ENCODE data around the gene SEPTIN12.
"Not testable (repeated sequence)": the region's sequence is repeated elsewhere in the genome, so short reads cannot be mapped to it uniquely, and the experiment has no call there.

The SEPTIN12 gene

GRCh38 chr16:4802659-4803287 lies 14.6 kb upstream of the SEPTIN12 start:
- DNase-seq (ENCODE audit: low spot score) = peak; percentile 99

GRCh38 chr16:4801962-4802658 lies 14.0 kb upstream of the SEPTIN12 start, which contains the start of gene ROGDI:
Gene ROGDI (minus strand): TSS chr16:4802633. CDS start chr16:4802571, 62 bp downstream.
- DNase-seq (ENCODE audit: low spot score) = peak; percentile 55

DNA sequence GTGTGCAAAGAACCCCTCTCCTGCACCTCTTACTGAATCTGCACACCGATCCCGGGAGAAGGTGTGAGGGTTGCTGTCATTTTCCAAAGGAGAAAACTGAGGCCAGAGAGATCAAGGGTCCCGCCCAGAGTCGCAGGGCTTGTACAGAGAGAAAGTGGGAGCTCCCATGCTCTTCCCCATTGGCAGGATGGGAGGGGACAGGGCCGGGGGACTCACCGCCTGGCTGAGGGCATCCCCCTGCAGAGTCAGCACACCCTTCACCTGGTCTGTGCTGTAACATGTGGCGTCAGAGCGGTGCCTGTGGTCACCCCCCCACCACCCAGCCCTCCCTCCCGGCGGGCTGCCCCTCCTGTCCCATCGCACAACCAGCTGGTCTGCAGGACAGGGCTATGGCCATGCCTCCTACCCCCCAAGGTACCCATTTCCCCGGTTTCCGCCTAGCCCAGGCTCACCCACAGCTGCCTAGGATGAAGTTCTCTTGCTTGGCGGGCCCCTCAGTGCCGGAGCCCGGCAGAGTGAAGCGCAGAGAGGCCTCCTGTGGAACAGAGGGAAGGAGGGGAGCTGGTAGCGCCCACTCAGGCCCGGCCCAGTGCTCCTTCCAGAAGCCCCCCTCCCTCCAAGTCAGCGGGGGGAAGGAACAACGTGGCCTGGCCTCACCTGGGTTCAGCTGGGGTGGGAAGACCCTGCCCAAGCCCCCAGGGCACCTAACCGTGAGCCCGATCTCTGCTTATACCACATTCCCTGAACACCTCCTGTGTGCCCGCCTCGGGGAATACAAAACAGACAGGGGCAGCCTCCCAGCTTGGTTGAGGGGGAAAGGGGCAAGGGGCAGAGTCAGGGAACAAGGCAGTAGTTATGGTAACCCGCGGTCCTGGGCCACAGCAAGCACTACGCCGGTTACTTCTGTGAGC lies 13.2 kb upstream of the SEPTIN12 start:
- no peak for DNase-seq (ENCODE audit: low spot score)

DNA sequence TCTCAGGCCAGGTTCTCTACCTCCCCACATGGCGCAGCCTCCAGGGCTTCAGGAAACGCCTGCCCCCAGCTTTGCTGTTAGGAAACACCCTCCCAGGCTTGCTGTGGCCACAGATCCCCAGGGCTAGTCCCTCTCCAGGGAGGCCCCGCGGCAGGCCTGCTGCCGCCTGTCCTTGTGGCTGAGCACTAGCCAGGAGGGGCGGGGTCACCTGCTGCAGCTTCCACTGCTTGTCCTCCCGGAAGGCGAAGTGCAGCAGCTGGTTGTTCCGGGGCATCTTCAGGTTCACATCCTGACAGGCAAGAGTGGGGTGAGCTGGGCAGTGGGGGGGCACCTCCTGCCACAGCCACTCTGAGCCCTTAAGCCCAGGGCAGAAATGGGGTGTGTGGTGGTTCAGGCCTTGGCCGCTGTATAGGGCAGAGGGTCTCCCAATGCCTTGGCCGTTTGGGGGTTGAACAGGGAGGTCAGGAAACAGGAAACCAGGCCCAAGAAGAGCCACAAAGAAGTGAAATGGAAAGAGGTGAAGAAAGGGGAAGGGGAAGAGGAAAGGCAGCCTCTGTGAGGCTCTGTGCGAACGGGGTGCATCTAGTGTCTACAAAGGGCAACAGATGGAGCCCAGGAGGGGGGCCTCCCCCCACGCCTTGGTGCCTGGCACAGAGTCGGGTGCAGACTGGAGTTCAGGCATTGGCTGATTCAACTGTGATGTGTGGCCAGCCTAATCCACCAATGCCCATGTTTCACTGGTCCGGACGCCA lies 12.3 kb upstream of the SEPTIN12 start:
- DNase-seq (ENCODE audit: low spot score) = no peak

DNA sequence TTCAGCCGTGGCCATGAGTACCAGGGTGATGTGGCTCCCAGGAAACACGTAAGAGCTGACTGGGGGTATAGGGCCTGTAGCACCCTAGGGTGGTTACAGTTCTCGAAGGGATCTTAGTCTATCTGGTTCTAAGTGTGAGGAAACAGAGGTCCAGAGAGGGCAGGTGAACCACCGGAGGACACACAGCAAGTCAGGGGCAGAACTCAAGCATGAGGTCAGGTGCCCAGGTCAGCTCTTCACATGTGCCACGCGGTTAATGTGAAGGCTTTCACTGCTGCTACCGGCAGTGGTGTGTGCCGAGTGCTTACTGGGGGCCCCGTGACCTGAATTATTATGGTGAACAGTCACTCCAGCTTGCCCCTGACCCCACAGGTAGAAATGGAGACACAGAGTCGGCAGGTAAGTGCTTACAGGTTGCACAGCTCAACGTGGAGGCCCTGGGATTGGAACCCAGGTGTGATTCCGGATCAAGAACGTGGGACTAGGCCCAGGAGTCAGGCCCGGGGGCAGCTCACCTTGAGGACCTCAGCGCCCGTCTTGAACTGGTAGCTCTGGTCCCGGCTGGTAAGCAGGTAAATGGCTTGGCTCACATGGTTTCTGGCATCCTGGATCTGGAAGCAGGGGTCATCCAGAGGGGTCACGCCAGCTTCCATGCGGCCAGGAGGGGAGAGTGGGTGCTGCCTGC lies 11.2 kb upstream of the SEPTIN12 start:
- DNase-seq (ENCODE audit: low spot score) = no peak

- no peak for DNase-seq (ENCODE audit: low spot score)
Observed at GRCh38 chr16:4798456-4798855, 10.3 kb upstream of the SEPTIN12 start.

GRCh38 chr16:4797805-4798252 lies 9.7 kb upstream of the SEPTIN12 start:
- no peak for DNase-seq (ENCODE audit: low spot score)

DNA sequence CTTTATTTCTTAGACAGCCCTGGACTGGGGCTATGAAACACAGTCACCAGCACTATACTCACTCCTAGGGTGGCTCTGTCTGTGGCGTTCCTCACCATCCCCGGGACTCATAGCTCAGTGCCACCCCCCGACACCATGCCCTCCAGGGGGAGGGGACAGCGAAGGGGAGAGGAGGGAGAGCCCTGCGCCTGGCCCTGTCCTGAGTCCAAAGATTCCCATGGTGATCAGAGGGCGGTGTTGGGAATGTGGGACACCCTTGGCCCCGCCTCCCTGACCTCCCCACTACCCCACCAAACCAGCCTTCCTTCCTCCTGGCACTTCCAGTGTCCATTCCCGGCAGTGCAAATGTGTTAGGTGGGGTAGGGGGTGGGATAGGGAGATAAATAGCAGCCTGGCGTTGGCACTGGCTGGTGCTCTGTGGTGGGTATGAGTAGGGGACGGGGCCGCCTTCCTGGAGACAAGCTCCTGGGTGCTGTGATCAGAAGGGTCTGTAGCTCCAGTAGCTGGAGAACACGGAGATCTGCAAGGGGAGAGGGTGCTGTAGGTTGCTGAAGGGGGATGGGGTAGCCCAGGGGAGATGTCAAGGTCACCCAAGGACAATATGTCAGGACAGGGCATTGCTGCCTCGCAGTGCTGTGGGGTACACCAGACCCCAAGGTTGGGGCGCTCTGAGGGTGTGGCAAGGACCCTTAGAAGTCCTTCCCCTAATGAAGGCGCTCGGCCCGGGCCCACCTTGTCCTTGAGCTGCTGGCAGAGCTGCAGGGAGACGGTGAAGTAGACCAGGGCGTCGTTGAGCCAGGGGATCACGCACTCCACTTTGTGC lies 9.0 kb upstream of the SEPTIN12 start:
- no peak for DNase-seq (ENCODE audit: low spot score)

DNA sequence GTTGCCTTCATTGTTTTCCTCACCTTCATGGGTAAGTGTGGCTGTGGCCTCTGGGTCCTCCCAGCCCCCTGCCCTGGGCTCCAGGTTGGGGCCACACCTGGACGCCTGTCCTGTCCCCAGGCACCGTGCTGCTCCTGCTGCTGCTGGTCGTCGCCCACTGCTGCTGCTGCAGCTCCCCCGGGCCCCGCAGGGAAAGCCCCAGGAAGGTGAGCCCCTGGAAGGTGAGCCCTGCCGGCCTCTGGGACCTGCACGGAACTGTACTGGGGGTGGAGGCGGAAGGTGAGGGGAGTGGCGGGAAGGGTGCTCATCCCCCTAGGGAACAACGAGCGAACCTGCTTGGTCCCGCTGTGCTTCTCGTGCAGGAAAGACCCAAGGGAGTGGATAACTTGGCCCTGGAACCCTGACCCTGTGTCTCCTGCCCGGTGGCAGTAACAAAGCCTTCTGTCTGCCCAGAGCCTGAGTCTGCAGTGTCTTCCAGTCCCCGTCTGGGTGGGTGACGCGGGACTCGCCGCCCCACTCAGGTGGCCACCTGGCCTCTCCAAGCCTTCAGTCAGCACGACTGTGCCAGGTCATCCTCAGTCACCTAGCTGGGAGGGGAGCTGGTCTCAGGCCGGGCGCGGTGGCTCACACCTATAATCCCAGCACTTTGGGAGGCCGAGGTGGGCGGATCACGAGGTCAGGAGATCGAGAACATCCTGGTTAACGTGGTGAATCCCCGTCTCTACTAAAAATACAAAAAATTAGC lies 7.9 kb upstream of the SEPTIN12 start:
- no peak for DNase-seq (ENCODE audit: low spot score)

DNA sequence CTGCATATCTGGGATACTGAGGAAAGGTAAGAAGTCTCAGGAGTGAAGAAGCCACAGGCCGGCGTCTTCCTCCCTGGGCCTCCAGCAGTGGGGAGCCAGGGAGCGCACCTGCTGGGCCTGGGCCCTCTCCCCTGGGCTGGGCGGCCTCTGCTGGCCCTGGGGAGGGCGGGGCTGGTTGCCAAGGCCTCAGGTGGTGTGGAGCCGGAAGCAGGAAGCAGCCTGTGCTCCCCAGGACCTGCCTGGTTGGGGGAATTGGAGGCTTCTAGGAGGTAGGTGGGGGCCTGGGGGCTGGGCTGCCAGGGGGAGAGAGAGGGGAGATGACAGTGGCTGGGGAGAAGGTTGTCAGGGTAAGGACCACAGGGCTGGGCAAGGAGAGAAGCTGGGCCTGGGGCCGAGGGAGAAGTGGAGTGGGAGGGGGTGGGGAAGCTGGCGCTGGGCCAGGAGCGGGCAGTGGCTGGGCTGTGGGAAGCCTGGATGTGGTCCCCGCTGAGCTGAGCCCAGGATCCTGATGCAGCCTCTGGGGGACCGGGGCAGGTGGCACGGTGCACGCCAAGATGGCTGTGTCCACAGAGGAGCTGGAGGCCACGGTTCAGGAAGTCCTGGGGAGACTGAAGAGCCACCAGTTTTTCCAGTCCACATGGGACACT lies 7.2 kb upstream of the SEPTIN12 start, which contains the start of gene SMIM22:
Gene SMIM22, plus strand, starts transcription at position 189 of the 647 bp plus-strand sequence. Its CDS starts 366 bp downstream, at position 555.
- DNase-seq (ENCODE audit: low spot score) = no peak

- no peak for DNase-seq (ENCODE audit: low spot score)
Observed at GRCh38 chr16:4792951-4793513, 4.9 kb upstream of the SEPTIN12 start.

DNA sequence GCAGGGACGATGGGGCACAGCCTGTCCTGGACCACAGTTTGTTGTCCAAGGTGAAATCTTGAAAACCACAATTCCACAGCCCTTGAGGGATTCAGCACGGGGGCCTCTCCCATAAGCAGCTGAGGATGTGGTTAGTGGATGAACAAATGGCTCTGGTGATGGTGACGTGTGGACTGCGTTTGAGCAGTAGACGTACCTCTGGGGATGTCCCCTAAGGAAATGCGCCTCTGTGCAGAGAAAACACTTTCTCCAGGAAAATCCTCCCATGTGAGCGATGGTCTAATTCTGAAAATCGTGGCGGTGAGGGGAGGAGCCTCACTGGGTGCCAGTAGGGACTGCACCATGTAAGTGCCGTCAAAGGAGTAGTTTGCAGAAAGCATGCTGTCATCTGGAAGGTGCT lies 2.7 kb upstream of the SEPTIN12 start:
- no peak for DNase-seq (ENCODE audit: low spot score)

- no peak for DNase-seq (ENCODE audit: low spot score)
Observed at GRCh38 chr16:4790261-4790660, 2.1 kb upstream of the SEPTIN12 start.

DNA sequence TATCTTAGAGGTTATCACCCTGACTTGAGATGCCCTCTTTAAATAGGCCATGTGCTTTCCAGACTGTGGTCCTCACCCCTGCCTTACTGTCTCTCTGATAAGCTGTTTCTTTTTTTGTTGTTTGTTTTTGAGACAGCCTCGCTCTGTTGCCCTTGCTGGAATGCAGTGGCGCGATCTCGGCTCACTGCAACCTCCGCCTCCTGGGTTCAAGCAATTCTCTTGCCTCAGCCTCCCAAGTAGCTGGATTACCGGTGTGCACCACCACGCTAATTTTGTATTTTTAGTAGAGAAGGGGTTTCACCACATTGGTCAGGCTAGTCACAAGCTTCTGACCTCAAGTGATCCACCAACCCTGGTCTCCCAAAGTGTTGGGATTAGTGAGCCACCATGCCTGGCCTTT lies 765 bp upstream of the SEPTIN12 start:
- DNase-seq (ENCODE audit: low spot score) = no peak

GRCh38 chr16:4788489-4788889 lies 344 bp upstream of the SEPTIN12 start:
- no peak for DNase-seq (ENCODE audit: low spot score)

DNA sequence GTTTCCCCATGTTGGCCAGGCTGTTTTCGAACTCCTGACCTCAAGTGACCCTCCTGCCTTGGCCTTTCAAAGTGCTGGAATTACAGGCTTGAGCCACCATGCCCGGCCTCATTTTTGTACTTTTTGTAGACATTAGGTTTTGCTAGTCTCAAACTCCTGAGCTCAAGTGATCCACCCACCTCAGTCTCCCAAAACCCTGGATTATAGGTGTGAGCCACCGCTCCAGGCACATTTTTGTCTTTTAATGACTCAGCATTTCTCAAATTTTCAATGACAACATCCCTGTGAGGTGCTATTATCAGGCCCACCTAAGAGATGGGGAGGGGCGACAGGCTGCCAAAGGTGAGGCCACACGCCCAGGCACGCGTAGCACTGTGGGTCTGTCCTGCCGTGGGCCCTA lies 1.1 kb downstream of the SEPTIN12 start:
- no peak for DNase-seq (ENCODE audit: low spot score)

DNA sequence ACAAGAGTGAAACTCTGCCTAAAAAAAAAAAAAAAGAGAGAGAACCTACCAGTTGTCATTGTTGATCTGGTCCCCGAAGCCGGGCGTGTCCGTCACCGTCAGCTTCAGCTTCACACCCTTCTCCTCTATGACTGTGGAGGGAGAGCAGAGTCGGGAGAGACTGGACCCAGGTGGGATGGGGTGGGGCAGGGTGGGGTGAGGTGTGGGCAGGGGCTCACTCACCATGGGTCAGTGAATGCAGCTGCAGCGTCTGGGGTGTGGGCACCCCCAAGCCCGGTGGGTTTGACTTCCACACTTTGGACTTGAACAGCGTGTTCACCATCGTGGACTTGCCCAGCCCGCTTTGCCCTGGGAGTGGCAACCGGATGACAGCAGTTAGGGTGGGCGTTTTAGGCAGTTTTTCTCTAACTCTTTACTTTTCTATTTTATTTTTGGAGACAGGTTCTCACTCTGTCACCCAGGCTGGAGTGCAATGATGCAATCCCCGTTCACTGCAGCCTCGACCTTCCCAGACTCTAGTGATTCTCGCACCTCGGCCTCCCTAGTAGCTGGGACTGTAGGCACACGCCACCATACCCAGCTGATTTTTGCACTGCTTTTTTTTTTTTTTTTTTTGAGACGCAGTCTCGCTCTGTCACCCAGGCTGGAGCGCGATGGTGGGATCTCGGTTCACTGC lies 2.2 kb downstream of the SEPTIN12 start:
- DNase-seq (ENCODE audit: low spot score) = no peak

DNA sequence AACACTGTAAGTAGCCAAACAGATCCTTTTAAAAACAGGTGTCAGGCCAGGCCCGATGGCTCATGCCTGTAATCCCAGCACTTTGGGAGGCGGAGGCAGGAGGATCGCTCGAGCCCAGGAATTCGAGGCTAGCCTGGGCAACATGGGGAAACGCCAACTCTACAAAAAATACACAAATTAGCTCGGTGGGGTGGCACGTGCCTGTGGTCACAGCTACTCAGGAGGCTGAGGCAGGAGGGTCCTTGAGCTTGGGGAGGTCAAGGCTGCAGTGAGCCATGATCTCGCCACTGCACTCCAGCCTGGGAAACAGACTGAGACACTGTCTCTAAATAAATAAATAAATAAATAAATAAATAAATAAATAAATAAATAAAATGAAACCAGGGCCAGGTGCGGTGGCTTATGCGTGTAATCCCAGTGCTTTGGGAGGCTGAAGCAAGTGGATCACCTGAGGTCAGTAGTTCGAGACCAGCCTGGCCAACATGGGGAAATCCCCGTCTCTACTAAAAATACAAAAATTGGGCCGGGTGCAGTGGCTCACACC lies 3.6 kb downstream of the SEPTIN12 start:
- DNase-seq (ENCODE audit: low spot score) = not testable (repeated sequence)
